ENCODE measurements around the gene ANO8.

- TF ChIP-seq POLR2AphosphoS5 (IDR thresholded peaks at IDR 0.05) (no peak), CTCF (IDR thresholded peaks at IDR 0.05) (no peak), POLR2A (IDR thresholded peaks at IDR 0.05) (no peak)
Measured at GRCh38 chr19:17332677-17333581, 1.7 kb downstream of the ANO8 start.

Measured in transverse colon (tissue), 4 donors.